ENCODE measurements around the gene PDZD7.

The PDZD7 gene

GRCh38 chr10:100999742-101000126 lies 31.2 kb downstream of the PDZD7 start, which contains the start of gene LZTS2:
LZTS2 (plus strand) TSS chr10:100999808; CDS start chr10:101002539, 2,731 bp downstream.
- peak; percentile 25 for DNase-seq

- peak; percentile 47 for DNase-seq
These were observed 31.8 kb downstream of the PDZD7 start for GRCh38 chr10:100998991-100999741.

GRCh38 chr10:100998183-100998990 lies 32.5 kb downstream of the PDZD7 start:
- peak; percentile 91 for DNase-seq

DNA sequence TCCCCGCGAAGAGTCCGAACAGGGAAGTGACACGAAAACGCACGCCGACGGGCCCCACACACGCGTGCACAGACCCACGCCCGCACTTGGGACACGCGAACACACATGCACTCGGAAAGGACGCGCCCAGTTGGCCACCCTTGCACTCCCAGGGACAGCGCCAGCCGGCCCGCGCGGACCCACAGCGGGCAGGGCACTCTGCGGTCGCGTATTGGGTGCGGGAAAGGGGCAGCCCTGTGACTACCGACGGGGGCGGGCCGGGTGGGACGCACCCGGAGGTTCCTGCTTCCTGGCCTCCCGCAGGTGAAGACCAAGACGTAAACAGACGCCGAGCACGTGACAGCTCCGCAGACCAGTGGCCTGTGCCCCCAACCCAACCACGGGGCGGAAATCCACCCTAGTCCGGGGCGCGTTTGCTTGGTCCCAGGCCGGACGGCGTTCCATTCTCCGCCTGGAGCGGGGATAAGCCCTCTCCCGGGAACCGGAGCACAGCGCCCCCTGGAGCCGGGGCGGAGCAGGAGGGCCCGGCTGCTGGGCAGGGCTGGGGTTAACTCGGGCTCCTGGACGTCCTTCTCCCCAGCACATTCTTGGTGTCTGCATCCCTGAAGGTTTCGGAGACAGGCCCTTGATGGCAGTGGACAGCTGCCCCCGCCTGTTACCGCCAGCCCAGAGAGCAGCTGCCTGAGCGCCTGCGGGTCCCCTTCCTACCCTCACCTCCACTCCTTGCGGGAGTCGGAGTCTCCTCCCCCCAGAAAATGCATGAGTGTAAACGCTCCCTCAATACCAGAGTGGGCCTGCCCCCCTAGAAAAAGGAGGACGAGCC lies 33.4 kb downstream of the PDZD7 start:
- DNase-seq = peak; percentile 68

GRCh38 chr10:100996678-100997359 lies 34.1 kb downstream of the PDZD7 start:
- peak; percentile 29 for DNase-seq

- DNase-seq = no peak
These were observed 35.7 kb downstream of the PDZD7 start for GRCh38 chr10:100995181-100995580.

- DNase-seq = no peak
These were observed 36.8 kb downstream of the PDZD7 start for GRCh38 chr10:100993986-100994708.

DNA sequence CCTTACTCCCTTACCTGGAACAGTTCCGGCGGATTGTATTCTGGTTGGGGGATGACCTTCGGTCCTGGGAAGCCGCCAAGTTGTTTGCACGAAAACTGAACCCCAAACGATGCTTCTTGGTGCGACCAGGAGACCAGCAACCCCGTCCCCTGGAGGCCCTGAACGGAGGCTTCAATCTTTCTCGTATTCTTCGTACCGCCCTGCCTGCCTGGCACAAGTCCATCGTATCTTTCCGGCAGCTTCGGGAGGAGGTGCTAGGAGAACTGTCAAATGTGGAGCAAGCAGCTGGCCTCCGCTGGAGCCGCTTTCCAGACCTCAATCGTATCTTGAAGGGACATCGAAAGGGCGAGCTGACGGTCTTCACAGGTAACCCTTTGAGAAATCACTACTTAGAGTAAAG lies 41.8 kb downstream of the PDZD7 start:
- no peak for DNase-seq

DNA sequence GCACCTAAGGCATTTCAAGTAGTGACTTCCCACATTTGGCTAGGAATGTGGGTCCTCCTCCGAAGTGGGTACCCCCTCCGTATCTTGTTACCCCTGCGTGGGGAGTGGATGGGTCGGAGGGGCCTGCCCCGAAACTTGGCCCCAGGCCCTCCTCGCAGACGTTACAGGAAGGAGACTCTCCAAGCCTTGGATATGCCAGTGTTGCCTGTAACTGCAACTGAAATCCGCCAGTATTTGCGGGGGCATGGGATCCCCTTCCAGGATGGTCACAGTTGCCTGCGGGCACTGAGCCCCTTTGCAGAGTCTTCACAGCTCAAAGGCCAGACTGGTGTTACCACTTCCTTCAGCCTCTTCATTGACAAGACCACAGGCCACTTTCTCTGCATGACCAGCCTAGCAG lies 42.8 kb downstream of the PDZD7 start:
- DNase-seq = no peak

- no peak for DNase-seq
These were observed 43.3 kb downstream of the PDZD7 start for GRCh38 chr10:100987685-100988049.

DNA sequence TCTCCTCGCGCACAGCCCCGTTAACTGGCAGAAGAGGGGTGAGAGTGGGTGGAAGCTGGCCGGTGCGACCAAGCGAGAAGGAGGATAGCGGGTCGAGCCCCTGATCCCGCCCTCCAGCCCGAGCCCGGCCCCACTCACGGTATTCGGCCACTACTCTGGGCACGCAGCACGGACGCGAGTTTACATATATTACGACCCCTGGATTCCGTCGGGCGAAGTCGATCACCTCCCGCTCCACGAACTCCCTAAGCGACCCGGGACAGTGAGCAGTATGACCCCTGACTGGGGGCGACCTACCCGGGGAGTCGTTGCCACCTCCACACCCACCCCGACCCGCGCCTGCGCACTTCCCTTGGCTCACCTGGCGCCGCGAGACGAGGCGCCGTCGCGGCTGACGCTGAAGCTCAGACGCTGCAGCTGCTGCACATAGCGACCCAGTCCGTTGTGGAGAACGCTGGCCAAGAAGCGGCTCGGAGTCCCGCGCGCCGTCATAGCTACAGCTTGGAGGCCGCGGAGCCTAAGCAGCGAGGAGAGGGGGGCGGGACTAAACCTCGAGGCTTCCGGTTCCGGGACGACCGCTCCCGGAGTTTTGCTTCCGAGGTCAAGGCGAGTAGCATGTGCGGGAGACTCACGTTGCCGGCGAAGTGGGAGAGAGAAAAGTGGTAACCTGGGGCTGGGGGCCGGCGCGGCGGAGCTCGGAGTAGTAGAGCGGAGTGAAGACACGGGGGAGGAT lies 43.8 kb downstream of the PDZD7 start, which contains the start of the genes MRPL43 and TWNK:
Gene MRPL43, minus strand, starts transcription at position 546 of the 733 bp plus-strand sequence. Its CDS starts 54 bp downstream, at position 492.
Gene TWNK, plus strand, starts transcription at position 592 of the 733 bp plus-strand sequence. CDS start 668 bp downstream, outside the sequence.
- peak; percentile 62 for DNase-seq

GRCh38 chr10:100986623-100986951 lies 44.3 kb downstream of the PDZD7 start:
- no peak for DNase-seq

- DNase-seq = no peak
These were observed 45.6 kb downstream of the PDZD7 start for GRCh38 chr10:100985336-100985735.

- DNase-seq = no peak
These were observed 46.2 kb downstream of the PDZD7 start for GRCh38 chr10:100984672-100985177.

DNA sequence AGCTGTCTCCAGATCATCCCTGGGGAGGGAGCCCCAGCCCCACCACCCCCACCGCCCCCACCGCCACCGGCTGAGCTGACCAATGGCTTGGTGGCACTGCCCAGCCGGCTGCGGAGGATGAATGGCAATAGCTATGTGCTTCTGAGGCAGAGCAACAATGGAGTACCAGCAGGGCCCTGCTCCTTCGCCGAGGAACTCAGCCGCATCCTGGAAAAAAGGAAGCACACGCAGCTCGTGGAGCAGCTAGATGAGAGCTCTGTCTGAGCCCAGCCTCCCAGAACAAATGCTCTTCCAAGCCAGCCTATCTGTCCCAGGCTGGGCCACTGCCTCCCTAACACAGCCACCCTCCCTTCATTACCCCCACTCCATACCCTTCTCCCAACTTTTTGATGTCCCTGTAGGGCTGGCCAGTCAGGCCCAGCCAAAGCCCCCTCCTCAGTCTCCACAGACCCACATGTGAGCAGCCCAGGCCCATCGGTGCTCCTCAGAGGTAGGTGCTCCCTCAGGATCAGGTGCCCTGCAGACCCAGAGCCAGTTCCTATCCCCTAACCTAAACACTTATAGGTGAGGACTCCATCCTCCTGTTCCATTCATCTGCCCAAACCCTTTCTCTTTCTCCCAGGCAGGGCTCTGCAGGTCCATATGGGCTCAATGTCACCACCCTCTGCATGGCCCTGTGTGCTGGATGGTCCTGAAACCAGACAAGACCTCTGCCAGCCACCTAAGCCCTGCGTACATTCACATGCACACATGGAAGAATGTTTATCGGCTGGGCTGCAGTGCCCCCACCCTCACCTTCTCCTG lies 46.9 kb downstream of the PDZD7 start:
- DNase-seq = no peak

DNA sequence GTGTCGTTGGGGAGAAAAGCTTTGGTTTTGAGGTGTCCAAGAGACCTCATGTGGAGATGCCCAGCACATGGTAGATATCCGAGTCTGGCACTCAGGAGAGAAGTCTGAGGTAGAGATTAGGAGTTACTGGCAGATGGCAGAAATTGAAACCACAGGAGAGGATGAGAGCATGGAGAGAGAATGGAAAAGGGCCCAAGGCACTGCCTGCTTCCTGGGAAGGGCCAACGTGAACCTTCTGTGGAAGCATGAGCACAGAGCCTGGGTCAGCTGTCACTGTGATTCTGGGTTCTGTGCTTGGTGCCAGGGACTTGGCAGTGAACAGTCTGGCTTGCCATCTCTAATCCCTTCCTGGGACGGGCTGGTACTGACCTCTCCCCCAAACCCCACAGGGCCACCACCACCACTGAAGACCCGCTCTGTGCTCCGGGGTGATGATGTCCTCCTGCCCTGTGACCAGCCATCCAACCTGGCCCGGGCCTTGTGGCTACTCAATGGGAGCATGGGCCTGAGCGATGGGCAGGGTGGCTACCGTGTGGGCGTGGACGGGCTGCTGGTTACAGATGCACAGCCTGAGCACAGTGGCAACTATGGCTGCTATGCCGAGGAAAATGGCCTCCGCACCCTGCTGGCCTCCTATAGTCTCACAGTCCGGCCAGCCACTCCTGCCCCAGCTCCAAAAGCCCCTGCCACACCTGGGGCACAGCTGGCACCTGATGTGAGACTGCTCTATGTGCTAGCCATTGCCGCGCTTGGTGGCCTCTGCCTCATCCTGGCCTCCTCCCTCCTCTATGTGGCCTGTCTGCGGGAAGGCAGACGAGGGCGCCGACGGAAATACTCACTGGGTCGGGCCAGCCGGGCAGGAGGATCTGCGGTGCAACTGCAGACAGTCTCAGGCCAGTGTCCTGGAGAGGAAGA lies 47.8 kb downstream of the PDZD7 start:
- no peak for DNase-seq

- no peak for DNase-seq
These were observed 49.7 kb downstream of the PDZD7 start for GRCh38 chr10:100981178-100981772.

DNA sequence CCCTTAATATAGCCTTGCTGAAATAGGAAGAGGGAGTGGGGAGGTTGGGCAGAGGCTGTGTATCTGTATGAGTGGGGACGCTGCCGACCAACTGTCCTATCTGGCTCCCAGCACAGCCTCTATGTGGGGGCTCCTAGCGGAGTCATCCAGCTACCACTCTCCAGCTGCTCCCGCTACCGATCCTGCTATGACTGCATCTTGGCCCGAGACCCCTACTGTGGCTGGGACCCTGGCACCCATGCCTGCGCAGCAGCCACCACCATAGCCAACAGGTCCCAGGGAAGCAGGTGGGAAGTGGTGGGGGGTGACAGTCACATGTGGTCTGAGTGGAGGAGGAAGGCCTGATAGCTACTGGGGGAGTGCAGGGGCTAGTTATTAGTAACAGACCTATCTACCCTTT lies 50.2 kb downstream of the PDZD7 start:
- DNase-seq = no peak
